A673 (cell line): ENCODE measurements around the gene CCDC196.

Experiments used
- EZH2 ChIP-seq: fragments of 200-600 bp; sonication (generic); IDR thresholded peaks from 2 replicates; pipeline ENCODE4 v1.6.1; 2017; ENCODE audit warnings: borderline replicate concordance, low read depth, mild to moderate bottlenecking, mixed read lengths, antibody characterized with exemption, low read length; ENCODE audit not compliant: poor library complexity, severe bottlenecking
- TF ChIP-seq, protein P1 (sequence below): fragments of 300-800, 200-600 bp; sonication (generic); conservative IDR thresholded peaks from 2 replicates; pipeline ENCODE4 v1.5.1; 2017; ENCODE audit warnings: low read depth, mild to moderate bottlenecking, antibody characterized with exemption, low read length, moderate library complexity, mixed read lengths

DNA sequence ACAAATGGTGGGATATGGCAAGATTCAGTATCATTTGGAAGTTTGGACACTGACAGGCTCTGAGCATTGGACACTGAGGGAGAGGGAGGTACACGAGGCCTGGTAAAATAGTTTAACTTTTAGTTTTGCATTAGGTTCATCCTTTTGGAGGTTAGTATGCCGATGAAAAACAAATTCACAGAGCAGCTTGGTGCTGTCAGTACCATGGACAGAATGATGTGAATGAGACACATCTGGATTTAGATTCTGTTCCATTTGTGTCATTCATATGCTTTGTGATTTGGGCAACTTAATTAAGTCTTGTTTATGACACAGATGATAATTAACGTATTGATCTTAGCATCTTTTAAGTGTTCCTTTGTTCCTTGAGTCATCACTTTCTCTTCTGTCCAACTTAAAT lies 55.5 kb downstream of the CCDC196 start:
- TF ChIP-seq, protein P1, sequence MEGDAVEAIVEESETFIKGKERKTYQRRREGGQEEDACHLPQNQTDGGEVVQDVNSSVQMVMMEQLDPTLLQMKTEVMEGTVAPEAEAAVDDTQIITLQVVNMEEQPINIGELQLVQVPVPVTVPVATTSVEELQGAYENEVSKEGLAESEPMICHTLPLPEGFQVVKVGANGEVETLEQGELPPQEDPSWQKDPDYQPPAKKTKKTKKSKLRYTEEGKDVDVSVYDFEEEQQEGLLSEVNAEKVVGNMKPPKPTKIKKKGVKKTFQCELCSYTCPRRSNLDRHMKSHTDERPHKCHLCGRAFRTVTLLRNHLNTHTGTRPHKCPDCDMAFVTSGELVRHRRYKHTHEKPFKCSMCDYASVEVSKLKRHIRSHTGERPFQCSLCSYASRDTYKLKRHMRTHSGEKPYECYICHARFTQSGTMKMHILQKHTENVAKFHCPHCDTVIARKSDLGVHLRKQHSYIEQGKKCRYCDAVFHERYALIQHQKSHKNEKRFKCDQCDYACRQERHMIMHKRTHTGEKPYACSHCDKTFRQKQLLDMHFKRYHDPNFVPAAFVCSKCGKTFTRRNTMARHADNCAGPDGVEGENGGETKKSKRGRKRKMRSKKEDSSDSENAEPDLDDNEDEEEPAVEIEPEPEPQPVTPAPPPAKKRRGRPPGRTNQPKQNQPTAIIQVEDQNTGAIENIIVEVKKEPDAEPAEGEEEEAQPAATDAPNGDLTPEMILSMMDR: no peak
- TF ChIP-seq EZH2: no peak
